Measurements from ENCODE around the gene TRIM54. TPM values are rescaled to one million over a fixed set of nuclear protein-coding genes. Genes with fewer than 3 reads are reported as not detected.

TRIM54 gene
- total RNA-seq, 1 experiment from 2014 or later: 9.8 TPM

GRCh38 chr2:27353762-27354596, 71.8 kb downstream of the TRIM54 start:
- Histone ChIP-seq H3K9me2 (ENCODE audit: insufficient read depth) (no peaks in the 10 kb centered on the region), H3K4me2 (peak overlapping the region; percentile 2; the same call in 1 of the 2 replicates), H4K20me1 (ENCODE audit: insufficient read depth) (peaks cover 29% of the 10 kb centered on the region), H3K27ac (no peak overlapping the region), H3K4me1 (replicated peaks; ENCODE audit: insufficient read depth) (peaks cover 31% of the 10 kb centered on the region), H3K4me3 (no peak overlapping the region), H3K27me3 (ENCODE audit: insufficient read depth, low read depth) (no peaks in the 10 kb centered on the region), H3K36me3 (ENCODE audit: low read depth) (no peaks in the 10 kb centered on the region), H3K79me2 (ENCODE audit: low read depth) (peaks cover 90% of the 10 kb centered on the region), H3F3A (ENCODE audit: insufficient read depth, low read depth) (peaks cover 31% of the 10 kb centered on the region), H3K9me3 (ENCODE audit: insufficient read depth, low read depth) (no peaks in the 10 kb centered on the region), H2AFZ (no peak overlapping the region)
- no peak for TF ChIP-seq CTCF (conservative IDR thresholded peaks at IDR 0.05)
- no peak for TF ChIP-seq EZH2 (IDR thresholded peaks at IDR 0.05; ENCODE audit: low read depth)
- CTCF ChIA-PET: interaction anchor here (0.6 to 1.2 kb wide), 2 partner anchors 60 to 220 kb away, joined by 3 to 7 read pairs; partner anchors contain the start of gene PREB
- intact Hi-C loops (cut with micrococcal nuclease; ENCODE audit: unreplicated experiment): no loop called here
- POLR2A ChIA-PET (ENCODE audit: unreplicated experiment): interaction anchor here (0.5 to 0.7 kb wide), 8 partner anchors 11 to 815 kb away, joined by 3 to 24 read pairs (median 5); no protein-coding TSS in a partner anchor
- BruUV-seq (replicated peaks): no TSS peak
- DNase-seq: peak; percentile 44 to 69

DNA sequence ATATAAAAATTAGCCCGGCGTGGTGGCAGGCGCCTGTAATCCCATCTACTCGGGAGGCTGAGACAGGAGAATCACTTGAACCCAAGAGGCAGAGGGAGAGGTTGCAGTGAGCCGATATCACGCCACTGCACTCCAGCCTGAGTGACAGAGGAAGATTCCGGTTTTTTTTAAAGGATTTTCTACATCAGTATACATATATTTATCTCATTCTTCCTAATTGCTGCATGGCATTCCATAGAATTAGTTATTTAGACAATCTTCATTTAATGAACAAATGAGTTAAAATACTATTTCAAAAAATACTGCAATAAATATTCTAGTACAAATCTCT, 72.3 kb downstream of the TRIM54 start:
- peaks cover 31% of the 10 kb centered on the region for H3F3A ChIP-seq (ENCODE audit: insufficient read depth, low read depth)
- CTCF ChIA-PET: interaction anchor here (1.2 kb wide), 1 partner anchor 221 kb away, joined by 3 read pairs; the partner anchor contains the start of gene PREB

GRCh38 chr2:27356056-27356381, 73.8 kb downstream of the TRIM54 start:
- Histone ChIP-seq H3K79me2 (ENCODE audit: low read depth) (peaks cover 69% of the 10 kb centered on the region), H3K36me3 (ENCODE audit: low read depth) (no peaks in the 10 kb centered on the region), H3K4me3 (peak overlapping the region; percentile 69), H3K4me1 (replicated peaks; ENCODE audit: insufficient read depth) (peaks cover 31% of the 10 kb centered on the region), H3K27ac (peak overlapping the region; percentile 90), H3F3A (ENCODE audit: insufficient read depth, low read depth) (peaks cover 37% of the 10 kb centered on the region), H3K27me3 (ENCODE audit: insufficient read depth, low read depth) (no peaks in the 10 kb centered on the region), H2AFZ (peak overlapping the region; percentile 92), H3K9me2 (ENCODE audit: insufficient read depth) (no peaks in the 10 kb centered on the region), H4K20me1 (ENCODE audit: insufficient read depth) (peaks cover 13% of the 10 kb centered on the region), H3K4me2 (peak overlapping the region; percentile 99), H3K9me3 (ENCODE audit: insufficient read depth, low read depth) (no peaks in the 10 kb centered on the region)
- CTCF ChIA-PET: no interaction called here
- BruUV-seq (replicated peaks): TSS peak; percentile 68
- TF ChIP-seq EZH2 (IDR thresholded peaks at IDR 0.05; ENCODE audit: low read depth) (no peak), CTCF (conservative IDR thresholded peaks at IDR 0.05) (no peak)
- intact Hi-C loops (cut with micrococcal nuclease; ENCODE audit: unreplicated experiment): loop anchor here (1.0 to 2.0 kb wide), 2 partner anchors 14 to 33 kb away; partner anchors contain the start of genes EIF2B4, MPV17 and SNX17
- DNase-seq: peak; percentile 63 to 75
- POLR2A ChIA-PET (ENCODE audit: unreplicated experiment): no interaction called here

More for the DNA sequence above, 72.3 kb downstream of the TRIM54 start:
- TF ChIP-seq EZH2 (IDR thresholded peaks at IDR 0.05; ENCODE audit: low read depth) (no peak), CTCF (conservative IDR thresholded peaks at IDR 0.05) (no peak)
- DNase-seq: no peak
- peaks cover 27% of the 10 kb centered on the region for H4K20me1 ChIP-seq (ENCODE audit: insufficient read depth)
- H3K9me2 ChIP-seq (ENCODE audit: insufficient read depth): no peaks in the 10 kb centered on the region
- H3K4me3 ChIP-seq: no peak overlapping the region
- no peaks in the 10 kb centered on the region for H3K9me3 ChIP-seq (ENCODE audit: insufficient read depth, low read depth)
- no peak overlapping the region for H2AFZ ChIP-seq
- peaks cover 31% of the 10 kb centered on the region for H3K4me1 ChIP-seq (replicated peaks; ENCODE audit: insufficient read depth)
- intact Hi-C loops (cut with micrococcal nuclease; ENCODE audit: unreplicated experiment): no loop called here
- no peak overlapping the region for H3K27ac ChIP-seq
- H3K4me2 ChIP-seq: peak overlapping the region; percentile 99; the same call in 1 of the 2 replicates
- H3K79me2 ChIP-seq (ENCODE audit: low read depth): peaks cover 84% of the 10 kb centered on the region
- no TSS peak for BruUV-seq (replicated peaks)
- no peaks in the 10 kb centered on the region for H3K36me3 ChIP-seq (ENCODE audit: low read depth)
- POLR2A ChIA-PET (ENCODE audit: unreplicated experiment): interaction anchor here (0.5 to 0.7 kb wide), 4 partner anchors 11 to 814 kb away, joined by 3 to 12 read pairs (median 4); no protein-coding TSS in a partner anchor
- no peaks in the 10 kb centered on the region for H3K27me3 ChIP-seq (ENCODE audit: insufficient read depth, low read depth)
